Superior temporal gyrus (tissue), 1 donor: ENCODE results near the gene ABCC3.

Source experiments
- DNase-seq: peaks from one replicate; pipeline ENCODE4 v3.0.0-alpha.2; 2016; ENCODE audit errors: extremely low spot score

ABCC3 gene

GRCh38 chr17:50737118-50737698, 102.5 kb downstream of the ABCC3 start:
- DNase-seq, result no peak

GRCh38 chr17:50739098-50739497, 104.4 kb downstream of the ABCC3 start:
- no peak for DNase-seq
